ENCODE results near the gene KRT31.
"Not testable (repeated sequence)": the region's sequence is repeated elsewhere in the genome, so short reads cannot be mapped to it uniquely, and the experiment has no call there.

KRT31 gene

GRCh38 chr17:41387670-41388069 is 9.7 kb downstream of the KRT31 start:
- no peak for DNase-seq (ENCODE audit: low spot score)

GRCh38 chr17:41386227-41386626 is 11.2 kb downstream of the KRT31 start:
- DNase-seq (ENCODE audit: low spot score) = no peak

GRCh38 chr17:41383690-41384089 is 13.7 kb downstream of the KRT31 start:
- DNase-seq (ENCODE audit: low spot score) = no peak

- no peak for DNase-seq (ENCODE audit: low spot score)
Observed at GRCh38 chr17:41382394-41382793, 15.0 kb downstream of the KRT31 start.

- not testable (repeated sequence) for DNase-seq (ENCODE audit: low spot score)
Observed at GRCh38 chr17:41381943-41382342, 15.5 kb downstream of the KRT31 start, which contains the start of gene KRT34. Gene KRT34, minus strand, starts transcription at chr17:41382306. Its CDS starts 60 bp downstream, at chr17:41382246.

- not testable (repeated sequence) for DNase-seq (ENCODE audit: low spot score)
Observed at GRCh38 chr17:41380091-41380490, 17.3 kb downstream of the KRT31 start.

GRCh38 chr17:41377546-41377945 is 19.9 kb downstream of the KRT31 start:
- no peak for DNase-seq (ENCODE audit: low spot score)

GRCh38 chr17:41369713-41370112 is 27.7 kb downstream of the KRT31 start, which contains the start of gene KRT33B:
Gene KRT33B, minus strand, starts transcription at chr17:41369813. Its CDS starts 63 bp downstream, at chr17:41369750.
- DNase-seq (ENCODE audit: low spot score) = no peak

- DNase-seq (ENCODE audit: low spot score) = no peak
Observed at GRCh38 chr17:41369023-41369422, 28.4 kb downstream of the KRT31 start.

- DNase-seq (ENCODE audit: low spot score) = no peak
Observed at GRCh38 chr17:41367426-41368075, 29.9 kb downstream of the KRT31 start.

GRCh38 chr17:41366070-41366469 is 31.3 kb downstream of the KRT31 start:
- no peak for DNase-seq (ENCODE audit: low spot score)

- DNase-seq (ENCODE audit: low spot score) = no peak
Observed at GRCh38 chr17:41363881-41364280, 33.5 kb downstream of the KRT31 start.

- no peak for DNase-seq (ENCODE audit: low spot score)
Observed at GRCh38 chr17:41360296-41360995, 37.0 kb downstream of the KRT31 start.

- no peak for DNase-seq (ENCODE audit: low spot score)
Observed at GRCh38 chr17:41354536-41354935, 42.9 kb downstream of the KRT31 start.

- DNase-seq (ENCODE audit: low spot score) = no peak
Observed at GRCh38 chr17:41352597-41353366, 44.6 kb downstream of the KRT31 start.

GRCh38 chr17:41351177-41351576 is 46.2 kb downstream of the KRT31 start:
- DNase-seq (ENCODE audit: low spot score) = no peak

- not testable (repeated sequence) for DNase-seq (ENCODE audit: low spot score)
Observed at GRCh38 chr17:41350381-41350878, 47.0 kb downstream of the KRT31 start, which contains the start of gene KRT33A. Gene KRT33A, minus strand, starts transcription at chr17:41350828. Its CDS starts 61 bp downstream, at chr17:41350767.

- no peak for DNase-seq (ENCODE audit: low spot score)
Observed at GRCh38 chr17:41347869-41348760, 49.3 kb downstream of the KRT31 start.

GRCh38 chr17:41346421-41346820 is 51.0 kb downstream of the KRT31 start:
- DNase-seq (ENCODE audit: low spot score) = not testable (repeated sequence)

- no peak for DNase-seq (ENCODE audit: low spot score)
Observed at GRCh38 chr17:41345992-41346391, 51.4 kb downstream of the KRT31 start.
